Amniotic epithelial cell (primary cell): ENCODE results near the gene FHL2.

Source experiments
- DNase-seq: peaks from one replicate; pipeline ENCODE4 v3.0.0-alpha.2; 2010; ENCODE audit warnings: low read depth

The FHL2 gene

GRCh38 chr2:105313877-105314276 is 85.0 kb downstream of the FHL2 start:
- no peak for DNase-seq
